Measurements from ENCODE around the gene PAX8.

PAX8 gene

GRCh38 chr2:113190871-113191270 is 87.8 kb downstream of the PAX8 start:
- no peak overlapping the region for H3K4me3 ChIP-seq (ENCODE audit: low read depth, low read length)
- no peak for TF ChIP-seq CTCF (conservative IDR thresholded peaks at IDR 0.05; ENCODE audit: low read depth, low read length)
- DNase-seq (ENCODE audit: low read depth): no peak

- no peak for DNase-seq (ENCODE audit: low read depth)
- H3K4me3 ChIP-seq (ENCODE audit: low read depth, low read length): no peak overlapping the region
- no peak for TF ChIP-seq CTCF (conservative IDR thresholded peaks at IDR 0.05; ENCODE audit: low read depth, low read length)
Observed at GRCh38 chr2:113187771-113188170, 91.0 kb downstream of the PAX8 start.

GRCh38 chr2:113186433-113186796 is 92.3 kb downstream of the PAX8 start:
- TF ChIP-seq CTCF (conservative IDR thresholded peaks at IDR 0.05; ENCODE audit: low read depth, low read length): no peak

GRCh38 chr2:113185664-113186432 is 92.9 kb downstream of the PAX8 start:
- no peak for DNase-seq (ENCODE audit: low read depth)
- no peak overlapping the region for H3K4me3 ChIP-seq (ENCODE audit: low read depth, low read length)
- no peak for TF ChIP-seq CTCF (conservative IDR thresholded peaks at IDR 0.05; ENCODE audit: low read depth, low read length)

More at GRCh38 chr2:113186433-113186796, 92.3 kb downstream of the PAX8 start:
- DNase-seq (ENCODE audit: low read depth): no peak
- no peak overlapping the region for H3K4me3 ChIP-seq (ENCODE audit: low read depth, low read length)

- no peak for TF ChIP-seq CTCF (conservative IDR thresholded peaks at IDR 0.05; ENCODE audit: low read depth, low read length)
- H3K4me3 ChIP-seq (ENCODE audit: low read depth, low read length): no peak overlapping the region
- no peak for DNase-seq (ENCODE audit: low read depth)
Observed at GRCh38 chr2:113184531-113185230, 94.0 kb downstream of the PAX8 start.

- no peak for DNase-seq (ENCODE audit: low read depth)
- no peak for TF ChIP-seq CTCF (conservative IDR thresholded peaks at IDR 0.05; ENCODE audit: low read depth, low read length)
- no peak overlapping the region for H3K4me3 ChIP-seq (ENCODE audit: low read depth, low read length)
Observed at GRCh38 chr2:113183703-113184102, 95.0 kb downstream of the PAX8 start.
